COLO668 (cell line): ENCODE measurements around the gene SSBP3.
"Not testable (repeated sequence)": the region's sequence is repeated elsewhere in the genome, so short reads cannot be mapped to it uniquely, and the experiment has no call there.

Experiments used
- DNase-seq: peaks from one replicate; lab custom pipeline; 2025; ENCODE audit not compliant: unreplicated experiment; lab: John Stamatoyannopoulos, UW

SSBP3 gene

DNA sequence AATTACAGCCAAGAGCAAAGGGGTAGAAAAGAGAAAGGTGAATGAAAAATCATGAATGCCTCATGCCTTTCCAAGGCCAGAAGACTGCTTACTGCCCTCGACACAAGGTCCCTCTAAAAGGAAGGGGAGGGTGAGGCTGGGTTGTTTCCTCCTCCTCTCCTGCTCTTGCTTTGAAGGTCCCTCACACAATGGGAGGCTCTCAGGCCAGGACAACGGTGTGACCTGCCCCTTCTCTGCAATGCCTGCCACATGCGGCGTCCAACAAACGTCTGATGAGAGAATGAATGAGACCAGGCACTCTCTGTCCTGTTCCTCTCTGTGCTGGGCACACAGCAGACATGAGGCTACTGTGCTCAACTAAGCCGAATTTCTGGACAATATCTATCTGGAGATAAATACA is 51.3 kb downstream of the SSBP3 start:
- DNase-seq: no peak

DNA sequence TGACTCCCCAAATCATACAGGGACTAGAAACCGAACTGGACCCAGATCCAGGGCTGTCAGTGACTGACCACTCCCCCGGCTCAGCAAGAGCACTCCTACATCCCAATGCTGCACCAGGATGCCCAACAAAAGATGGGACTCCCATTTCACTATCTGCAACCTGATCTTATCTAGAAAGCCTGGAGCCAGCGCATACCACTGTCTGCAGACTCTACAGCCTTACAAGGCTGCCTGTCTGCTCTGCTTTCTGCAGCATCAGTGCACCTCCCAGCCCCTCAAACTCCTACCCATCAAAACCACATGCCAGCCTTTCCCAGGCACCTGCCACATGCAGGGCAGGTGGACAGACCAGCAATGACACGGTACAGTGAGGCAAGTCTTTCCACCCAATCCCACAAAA is 52.2 kb downstream of the SSBP3 start:
- no peak for DNase-seq

DNA sequence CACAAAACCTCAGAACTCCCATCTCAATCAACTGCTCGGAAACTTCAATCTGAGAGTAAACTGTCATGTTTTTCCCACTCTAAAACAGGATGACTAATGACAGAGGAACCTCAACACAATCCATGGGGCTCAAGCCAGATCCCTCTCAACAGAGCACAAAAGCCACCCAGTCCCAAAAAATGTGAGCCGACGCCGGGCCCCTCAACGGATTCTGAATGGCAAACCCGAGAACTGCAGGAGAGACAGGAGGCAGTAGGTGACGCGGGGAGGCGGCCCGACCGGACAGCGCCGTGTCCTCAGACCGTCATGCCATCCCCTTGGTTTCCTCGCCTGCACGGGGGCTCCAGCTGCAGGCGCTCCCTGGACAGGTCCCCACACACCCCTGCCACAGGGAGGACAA is 53.4 kb downstream of the SSBP3 start:
- DNase-seq: no peak

DNA sequence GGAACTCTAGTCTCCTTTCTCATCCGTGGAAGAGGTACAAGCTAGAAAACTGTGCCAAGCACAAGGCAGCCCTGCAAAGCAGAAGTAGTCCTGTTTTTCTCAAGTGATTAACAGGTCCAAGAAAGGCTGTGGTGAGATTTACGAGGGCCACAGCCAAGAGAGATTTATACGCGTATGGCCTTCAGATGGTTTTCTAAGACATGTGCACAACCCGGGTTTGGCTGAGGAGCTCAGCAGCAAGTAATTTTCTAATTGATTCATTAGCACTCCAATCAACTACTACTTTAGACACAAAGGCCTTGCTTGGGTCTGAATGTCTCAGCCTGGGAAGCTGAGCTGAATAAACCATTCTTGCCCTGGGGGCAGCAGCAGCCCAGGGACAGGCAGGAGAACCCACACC is 55.8 kb downstream of the SSBP3 start:
- DNase-seq: no peak

DNA sequence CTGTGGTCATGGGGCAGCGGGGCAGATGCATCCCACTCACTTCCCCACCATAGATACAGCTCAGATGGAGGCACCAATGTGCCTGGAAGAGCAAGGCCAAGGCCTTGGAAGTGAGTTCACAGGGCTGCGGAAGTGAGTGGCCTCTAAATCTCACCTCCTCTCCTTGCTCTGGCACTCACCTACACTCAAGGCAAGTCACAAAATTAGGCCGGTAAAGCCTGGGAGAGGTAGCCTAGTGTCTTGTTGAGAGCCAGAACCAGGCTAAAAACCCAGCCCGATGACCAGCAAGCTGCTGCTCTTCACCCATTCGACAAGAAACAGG is 57.5 kb downstream of the SSBP3 start:
- no peak for DNase-seq

DNA sequence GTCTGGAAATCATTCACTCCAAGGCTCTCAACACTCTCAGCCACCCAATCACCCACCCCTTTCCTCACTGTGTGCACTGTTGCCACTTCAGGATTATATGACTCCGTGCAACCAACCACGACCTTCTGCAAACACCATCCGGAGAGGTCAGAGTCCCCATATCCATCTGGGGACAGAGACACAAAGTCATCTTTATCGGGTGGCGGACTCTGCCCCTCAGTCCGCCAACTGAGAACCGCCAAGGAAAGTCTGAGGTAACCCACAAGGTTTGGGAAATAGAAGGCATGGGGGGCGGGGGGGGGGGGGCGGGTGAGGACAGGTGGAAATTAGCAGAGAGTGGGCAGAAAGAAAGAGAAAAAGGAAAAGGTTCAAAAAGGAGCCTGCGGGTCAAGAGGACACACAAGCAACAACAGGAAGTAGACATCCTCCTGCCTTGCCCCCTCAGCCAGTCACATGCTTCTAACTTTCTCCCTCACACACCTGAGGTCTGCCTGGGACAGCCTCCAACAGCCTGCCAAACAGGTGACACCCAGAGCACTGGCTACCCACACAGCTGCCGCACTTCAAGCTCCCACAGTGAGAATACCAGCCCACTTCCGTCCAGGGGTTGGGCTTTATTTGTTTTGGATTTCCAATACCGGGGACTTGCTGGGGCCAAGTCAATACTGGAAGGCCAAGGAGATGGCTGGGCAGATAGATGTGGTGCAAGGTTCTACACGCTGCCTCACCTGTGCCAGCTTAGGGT is 58.1 kb downstream of the SSBP3 start:
- peak; percentile 96 for DNase-seq

DNA sequence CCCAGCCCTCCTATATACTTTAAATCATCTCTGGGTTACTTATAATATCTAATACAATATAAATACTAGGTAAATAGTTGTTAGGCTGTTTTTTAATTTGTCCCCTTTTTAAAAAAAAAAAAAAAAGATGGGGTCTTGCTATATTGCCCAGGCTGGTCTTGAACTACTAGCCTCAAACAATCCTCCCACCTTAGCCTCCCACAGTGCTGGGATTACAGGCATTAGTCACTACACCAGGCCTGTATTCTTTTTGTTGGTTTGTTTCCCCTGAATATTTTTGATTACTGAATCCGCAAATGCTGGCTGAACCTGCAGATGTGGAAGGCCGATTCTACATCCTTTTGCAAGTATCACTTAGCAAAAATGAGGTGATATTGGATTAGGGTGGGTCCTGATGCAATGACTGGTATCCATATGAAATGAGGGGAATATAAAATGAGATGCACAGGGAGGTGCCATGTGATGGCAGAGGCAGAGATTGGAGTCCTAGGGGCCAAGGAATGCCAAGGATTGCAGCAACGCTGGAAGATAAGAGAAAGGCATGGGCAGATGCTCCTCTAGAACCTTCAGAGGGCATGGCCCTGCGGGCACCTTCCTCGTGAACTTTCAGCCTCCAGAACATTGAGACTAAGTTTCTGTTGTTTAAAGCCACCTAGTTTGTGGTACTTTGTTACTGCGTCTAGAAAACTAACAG is 58.8 kb downstream of the SSBP3 start:
- no peak for DNase-seq

DNA sequence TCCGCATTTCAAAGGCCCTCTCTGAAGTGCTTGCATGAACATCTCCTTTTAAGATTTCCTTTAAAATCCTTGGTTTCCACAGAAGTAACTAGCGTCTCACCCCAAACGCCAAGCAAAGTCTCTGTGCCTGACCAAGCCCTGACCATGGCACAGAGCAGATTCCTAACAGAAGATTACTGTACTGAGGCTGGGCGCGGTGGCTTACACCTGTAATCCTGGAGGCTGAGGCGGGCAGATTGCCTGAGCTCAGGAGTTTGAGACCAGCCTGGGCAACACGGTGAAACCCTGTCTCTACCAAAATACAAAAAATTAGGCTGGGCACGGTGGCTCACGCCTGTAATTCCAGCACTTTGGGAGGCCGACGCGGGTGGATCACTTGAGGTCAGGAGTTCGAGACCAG is 60.6 kb downstream of the SSBP3 start:
- DNase-seq: not testable (repeated sequence)

DNA sequence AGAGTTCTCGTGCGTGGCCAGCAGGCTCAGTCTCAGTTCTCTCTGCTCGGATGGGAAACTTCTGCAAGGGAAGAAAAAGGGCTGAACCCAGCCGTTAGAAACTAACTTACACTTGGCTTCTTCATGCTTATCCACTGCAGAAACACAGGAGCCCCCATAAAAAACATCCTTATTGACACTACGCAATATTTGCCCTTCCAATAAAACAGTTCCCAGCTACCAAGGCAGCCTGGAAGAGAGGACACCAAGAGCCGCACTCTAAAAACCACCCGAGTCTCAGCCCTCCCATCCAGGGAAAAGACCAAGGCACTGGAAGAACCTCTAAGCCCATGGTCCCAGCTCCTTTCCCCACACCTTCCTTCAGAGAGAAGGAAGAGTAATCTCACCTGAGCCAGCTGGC is 61.1 kb downstream of the SSBP3 start:
- DNase-seq: no peak

DNA sequence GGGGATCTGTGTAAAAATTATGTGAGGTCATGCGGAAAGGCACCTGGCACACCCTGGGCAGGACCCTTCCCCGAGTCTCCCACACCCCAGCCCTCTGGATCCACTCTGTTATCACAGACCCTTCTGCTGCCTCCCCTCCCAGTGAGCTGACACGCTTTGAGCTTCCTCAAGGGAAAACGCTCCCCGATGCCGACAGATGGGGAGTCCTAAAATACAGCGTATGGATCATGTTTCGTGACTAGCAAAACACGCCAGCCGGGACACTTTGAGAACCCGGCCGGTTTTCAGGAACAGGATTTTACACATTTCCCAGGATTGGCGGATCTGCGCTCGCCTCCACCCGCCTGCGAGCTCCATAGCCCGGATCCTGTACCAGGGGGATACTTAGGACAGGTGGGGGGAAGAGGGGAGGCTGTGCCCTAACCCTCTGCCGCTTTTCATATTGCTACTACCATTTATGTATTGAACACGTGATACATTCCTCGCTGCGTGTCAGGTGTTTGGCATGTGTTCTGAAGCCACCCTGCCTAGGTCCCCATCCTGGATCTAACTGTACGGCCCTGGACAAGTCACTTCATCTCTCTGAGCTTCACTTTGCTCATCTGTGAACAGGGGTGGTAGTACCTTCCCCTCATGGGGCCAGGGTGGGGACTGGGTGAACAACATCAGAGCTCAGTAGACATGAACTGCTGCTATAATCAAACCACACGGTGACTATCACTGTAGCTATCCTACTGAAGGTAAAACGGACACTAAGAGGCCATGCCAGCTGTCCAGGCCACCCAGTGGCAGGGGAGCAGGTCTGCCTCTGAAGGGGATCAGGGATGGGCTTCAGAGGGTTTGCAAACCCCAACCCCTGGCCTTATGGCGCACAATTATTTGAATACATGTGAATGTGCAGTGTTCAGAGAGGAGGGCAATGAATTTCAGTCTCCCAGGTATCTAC is 63.2 kb downstream of the SSBP3 start:
- peak; percentile 54 for DNase-seq

DNA sequence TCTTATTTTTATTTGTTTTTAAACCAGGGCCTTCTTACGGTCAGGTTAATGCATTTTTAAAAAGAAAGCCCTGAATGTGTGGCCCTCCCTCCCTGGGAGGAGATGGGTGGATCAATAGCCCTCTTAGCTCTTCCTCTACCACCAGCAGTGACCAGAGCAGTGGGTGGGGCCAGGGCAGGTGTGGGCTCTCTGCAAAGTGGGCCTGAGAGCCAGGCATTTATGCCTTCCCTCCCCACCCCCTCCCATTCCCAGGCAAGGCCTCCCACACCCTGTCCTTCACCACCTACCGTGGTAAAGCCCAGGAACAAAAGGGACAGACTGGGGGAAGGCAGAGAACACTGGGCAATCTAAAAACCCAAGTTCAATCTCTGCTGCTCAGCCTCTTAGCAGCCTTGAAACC is 63.9 kb downstream of the SSBP3 start:
- peak; percentile 93 for DNase-seq

DNA sequence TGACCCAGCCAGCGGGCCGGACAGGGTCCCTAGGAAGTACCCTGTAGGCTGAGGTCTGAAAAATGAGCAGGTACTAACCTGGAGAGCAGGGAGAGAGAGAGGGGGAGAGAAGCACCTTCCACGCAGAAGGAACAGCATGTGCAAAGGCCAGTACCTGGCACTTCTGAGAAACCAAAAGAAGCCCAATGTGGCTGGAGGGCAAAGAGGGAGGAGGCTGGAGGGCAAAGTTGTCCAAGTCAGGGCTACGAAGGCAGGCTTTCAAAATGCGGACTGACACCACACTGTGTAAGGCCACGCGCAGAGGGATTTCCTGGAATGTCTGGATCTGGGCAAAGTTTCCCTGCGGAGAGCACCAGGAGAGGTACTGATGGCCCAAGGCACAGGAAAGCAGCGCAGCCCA is 64.4 kb downstream of the SSBP3 start:
- no peak for DNase-seq

DNA sequence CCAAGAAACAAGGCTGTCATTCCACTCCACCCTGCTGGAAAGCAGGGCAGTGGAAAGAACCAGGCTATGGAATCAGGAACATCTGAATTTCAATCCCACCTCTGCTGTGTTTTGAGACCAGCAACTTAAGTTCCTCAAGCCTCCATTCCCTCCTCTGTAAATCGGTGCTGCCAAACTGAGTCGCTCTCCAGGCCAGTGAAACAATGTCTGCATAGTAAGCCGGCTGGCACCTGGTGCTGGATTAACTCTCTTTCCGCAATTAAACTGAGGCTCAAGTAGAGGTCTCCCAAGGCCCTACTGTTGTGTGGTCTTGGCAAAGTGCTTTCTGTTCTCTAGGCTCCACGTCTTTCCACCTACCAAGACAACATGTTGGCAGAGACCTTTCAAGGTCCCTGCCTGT is 65.3 kb downstream of the SSBP3 start:
- DNase-seq: no peak

DNA sequence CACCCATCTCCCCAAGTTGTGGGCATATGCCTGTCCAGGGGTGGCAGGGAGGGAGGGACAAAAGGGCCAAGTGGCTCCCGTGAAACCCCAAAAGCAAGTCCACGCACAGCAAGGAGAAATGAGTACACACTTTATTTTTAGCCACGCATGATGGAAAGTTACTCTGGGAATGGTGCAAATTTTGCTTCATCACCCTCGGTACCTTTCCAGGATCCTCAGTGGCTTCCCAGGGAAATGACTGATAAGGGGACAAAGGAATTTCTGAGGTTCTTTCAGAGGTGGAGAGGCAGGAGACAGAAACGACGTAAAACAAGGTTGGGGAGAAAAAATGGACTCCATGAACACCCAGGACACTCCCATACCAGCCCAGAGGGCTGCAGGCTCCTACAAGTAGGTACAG is 65.8 kb downstream of the SSBP3 start:
- no peak for DNase-seq

DNA sequence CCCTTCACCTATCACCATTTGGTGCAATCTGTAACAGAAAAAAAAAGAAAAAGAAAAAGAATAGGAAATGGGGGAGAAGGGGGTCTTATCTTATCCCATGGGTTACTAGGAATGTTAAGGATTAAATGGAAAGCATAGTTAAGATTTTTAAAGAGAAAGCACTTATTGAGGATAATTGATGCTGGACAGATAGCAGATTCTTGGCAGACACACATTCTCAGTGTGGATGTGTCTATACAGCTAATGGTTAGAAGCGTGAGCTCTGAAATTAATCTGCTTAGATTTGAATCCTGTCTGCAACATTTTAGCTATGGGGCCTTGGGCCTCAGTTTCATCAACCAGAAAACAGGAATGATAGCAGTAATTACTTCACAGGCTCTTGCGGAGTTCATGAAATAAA is 67.1 kb downstream of the SSBP3 start:
- DNase-seq: no peak

DNA sequence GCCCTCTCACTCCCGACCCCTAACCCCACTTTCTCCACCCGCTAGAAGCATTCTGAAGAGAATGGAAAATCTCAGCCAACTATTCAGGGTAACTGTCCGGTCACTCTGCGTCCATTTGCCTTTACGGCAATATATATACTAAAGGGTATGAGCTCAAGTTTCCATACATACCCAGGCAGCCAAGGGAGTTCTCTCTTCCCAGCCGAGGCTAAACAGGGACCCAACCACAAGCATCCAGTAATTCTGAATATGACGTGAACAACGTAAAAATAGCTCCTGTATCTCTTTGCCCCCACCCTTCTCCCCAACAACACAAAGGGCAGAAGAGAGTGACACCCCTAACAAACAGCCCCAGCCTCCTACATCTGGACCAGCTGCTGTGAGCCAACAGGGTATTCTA is 67.7 kb downstream of the SSBP3 start:
- DNase-seq: no peak

DNA sequence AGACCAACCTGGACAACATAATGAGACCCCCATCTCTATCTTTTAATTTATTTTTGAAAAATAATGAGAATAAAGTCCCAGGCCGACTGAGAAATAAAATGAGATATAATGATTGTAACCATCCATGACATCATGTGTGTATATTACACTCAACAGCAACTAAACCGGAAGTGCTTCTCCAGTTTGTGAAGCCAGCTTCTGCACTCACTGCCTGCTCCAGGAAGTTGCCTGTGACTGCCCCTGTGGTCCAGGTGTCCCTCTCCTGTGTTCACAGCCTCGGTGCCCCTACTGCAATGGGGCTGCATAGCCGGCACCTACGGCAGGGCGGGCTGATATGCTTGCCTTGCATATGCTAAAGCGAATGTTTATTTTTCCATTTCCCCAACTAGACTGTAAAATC is 68.3 kb downstream of the SSBP3 start:
- DNase-seq: peak; percentile 58

DNA sequence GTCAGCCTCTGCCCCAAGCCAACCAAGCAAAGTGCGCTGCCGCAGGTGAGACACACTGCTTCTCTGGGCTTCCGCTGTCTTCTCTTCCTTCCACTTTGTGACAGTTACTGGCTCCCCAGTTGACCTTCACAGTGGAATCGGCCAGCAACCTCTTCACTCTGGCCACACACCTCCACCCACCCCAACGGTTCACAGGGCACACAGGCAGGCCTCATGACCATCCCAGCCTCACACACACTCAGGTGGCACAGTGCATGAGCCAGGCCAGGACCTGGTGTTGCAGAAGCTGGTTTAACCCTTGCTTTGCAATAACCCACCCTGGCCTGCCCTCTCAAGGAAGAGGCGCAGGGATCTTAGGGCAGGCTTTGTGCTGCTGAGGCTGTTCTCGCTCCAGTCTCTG is 69.2 kb downstream of the SSBP3 start:
- DNase-seq: no peak

DNA sequence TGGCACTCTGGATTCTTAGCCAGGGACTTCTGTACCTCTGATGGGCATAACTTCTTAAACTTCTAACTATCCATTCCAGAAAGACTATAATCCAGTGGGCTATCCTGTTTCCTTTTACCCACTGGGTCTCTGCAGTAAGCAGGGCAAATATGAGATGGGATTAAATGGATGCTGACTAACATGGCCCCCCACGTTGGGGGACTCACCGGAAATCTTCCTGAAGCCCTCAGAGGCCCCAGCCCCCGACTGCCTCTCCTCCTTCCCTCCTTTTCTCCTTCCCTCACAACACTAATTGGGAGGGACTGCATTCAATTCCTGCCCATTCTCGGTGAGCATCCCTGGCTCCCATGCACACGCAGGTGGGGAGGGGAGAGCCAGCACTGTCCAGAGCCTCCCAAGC is 70.1 kb downstream of the SSBP3 start:
- no peak for DNase-seq

DNA sequence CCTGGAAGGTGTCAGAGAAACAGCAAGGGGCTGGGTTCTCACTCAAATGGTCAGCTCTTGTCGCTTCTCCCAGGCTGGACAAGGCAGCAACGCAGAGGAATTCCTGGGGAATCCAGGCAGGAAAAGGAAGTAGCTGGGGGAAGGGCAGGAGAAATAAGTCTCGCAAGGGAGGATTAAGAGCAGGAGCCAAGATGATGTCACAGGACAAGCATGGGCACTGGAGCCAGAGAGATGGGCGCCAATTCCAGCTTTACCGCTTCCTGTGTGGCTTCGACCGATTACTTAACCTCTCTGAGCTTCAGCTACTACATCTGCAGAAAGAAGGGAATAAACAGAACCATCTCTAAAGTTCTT is 70.5 kb downstream of the SSBP3 start:
- DNase-seq: no peak

DNA sequence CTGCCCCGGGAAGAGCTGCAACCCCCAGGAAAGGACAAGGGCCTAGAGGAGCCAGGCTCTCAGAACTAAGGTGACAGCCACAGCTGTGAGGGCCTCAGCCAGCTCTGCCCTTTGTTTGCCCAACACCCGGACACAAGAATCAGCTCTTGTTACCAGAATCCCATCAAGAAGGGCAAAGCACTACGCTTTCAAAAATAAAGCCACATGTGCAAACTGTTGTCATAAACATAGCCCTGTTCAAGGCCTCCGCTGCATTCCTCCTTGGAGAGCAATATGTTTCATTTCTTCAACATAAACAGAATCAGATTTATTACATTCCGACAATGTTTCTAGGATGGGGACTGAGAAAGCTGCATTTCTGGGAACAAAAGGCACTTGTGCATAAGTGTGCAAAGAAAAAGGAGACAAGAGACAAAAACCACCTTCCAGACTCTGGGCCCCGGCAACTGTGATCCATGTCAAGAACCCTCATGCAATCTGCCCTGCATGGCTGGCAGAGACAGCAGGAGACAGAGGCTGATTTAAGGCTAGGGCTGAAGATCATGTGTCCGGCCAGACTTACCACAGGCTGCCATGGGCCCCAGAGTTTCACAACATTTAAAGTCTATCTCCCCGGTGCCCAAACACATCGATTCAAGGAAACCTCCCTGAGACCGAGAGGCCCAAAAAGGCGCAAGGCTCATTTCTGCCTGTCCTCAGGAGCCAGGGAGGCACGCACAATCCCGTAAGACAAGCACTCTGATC is 71.0 kb downstream of the SSBP3 start:
- no peak for DNase-seq
